Keratinocyte (primary cell): Measurements from ENCODE around the gene CASK. TPM values are rescaled to one million over a fixed set of nuclear protein-coding genes. Genes with fewer than 3 reads are reported as not detected.

Experiments used
- DNase-seq: peaks from one replicate; pipeline ENCODE4 v3.0.0-alpha.2; 2011; ENCODE audit warnings: low read depth, missing footprints, low spot score
- FAIRE-seq: peaks from 2 replicates; lab custom pipeline; 2011; peaks lifted over from hg19 to GRCh38; lab: Jason Lieb, UNC
- H2AFZ ChIP-seq: 2 replicates; pipeline ENCODE4 v1.6.0; 2012; ENCODE audit warnings: low read length, control low read depth, inconsistent platforms; ENCODE audit not compliant: control insufficient read depth
- H3K27ac ChIP-seq: 2 replicates; pipeline ENCODE4 v1.5.1; 2011; ENCODE audit warnings: low read length; ENCODE audit not compliant: control insufficient read depth, insufficient read depth
- H3K27me3 ChIP-seq: 3 replicates; pipeline ENCODE4 v1.6.0; 2011; ENCODE audit warnings: low read length; ENCODE audit not compliant: control insufficient read depth, insufficient read depth; ENCODE audit errors: extremely low read depth
- H3K36me3 ChIP-seq, 2 experiments: 2 replicates in 1 of 2; 3 replicates in 1 of 2; pipeline ENCODE4 v1.5.1; 2011; ENCODE audit warnings: low read length in 2 of 2, mild to moderate bottlenecking in 1 of 2; ENCODE audit not compliant: control insufficient read depth in 2 of 2, insufficient read depth in 2 of 2; ENCODE audit errors: extremely low read depth in 1 of 2
- H3K4me1 ChIP-seq: 3 replicates; pipeline ENCODE4 v1.5.1; 2011; ENCODE audit warnings: low read length; ENCODE audit not compliant: control insufficient read depth, insufficient read depth; ENCODE audit errors: extremely low read depth
- H3K4me2 ChIP-seq: 3 replicates; pipeline ENCODE4 v1.6.0; 2011; ENCODE audit warnings: low read depth, low read length; ENCODE audit not compliant: control insufficient read depth, insufficient read depth; ENCODE audit errors: extremely low read depth
- H3K4me3 ChIP-seq, 3 experiments: fragments of 200-600 bp in 1 of 3; sonication (generic) in 1 of 3; 2 replicates in 2 of 3; 3 replicates in 1 of 3; pipeline ENCODE4 v1.5.1; 2011 to 2016; ENCODE audit warnings: low read length in 3 of 3, mild to moderate bottlenecking in 3 of 3, control low read depth in 2 of 3, inconsistent platforms in 1 of 3, low read depth in 1 of 3, mixed read lengths in 1 of 3, mixed run types in 1 of 3, moderate library complexity in 1 of 3; ENCODE audit not compliant: control insufficient read depth in 2 of 3, insufficient read depth in 2 of 3; ENCODE audit errors: extremely low read depth in 1 of 3
- H3K79me2 ChIP-seq: 2 replicates; pipeline ENCODE4 v1.6.0; 2012; ENCODE audit warnings: low read length; ENCODE audit not compliant: control insufficient read depth, insufficient read depth
- H3K9ac ChIP-seq: 3 replicates; pipeline ENCODE4 v1.6.0; 2011; ENCODE audit warnings: low read length; ENCODE audit not compliant: control insufficient read depth, insufficient read depth; ENCODE audit errors: extremely low read depth
- H3K9me1 ChIP-seq: 3 replicates; pipeline ENCODE4 v1.6.0; 2011; ENCODE audit warnings: low read length; ENCODE audit not compliant: control insufficient read depth, insufficient read depth; ENCODE audit errors: extremely low read depth
- H3K9me3 ChIP-seq: 2 replicates; pipeline ENCODE4 v1.5.1; 2012; ENCODE audit warnings: low read depth, low read length; ENCODE audit not compliant: control insufficient read depth
- H4K20me1 ChIP-seq: 3 replicates; pipeline ENCODE4 v1.6.0; 2011; ENCODE audit warnings: low read length; ENCODE audit not compliant: control insufficient read depth, insufficient read depth; ENCODE audit errors: extremely low read depth
- CTCF ChIP-seq, 3 experiments: IDR thresholded peaks in 1 of 3; conservative IDR thresholded peaks in 1 of 3; optimal IDR thresholded peaks in 1 of 3; 2 replicates in 2 of 3; 3 replicates in 1 of 3; pipeline versions ENCODE3 to v1.5.1; 2011; ENCODE audit warnings: low read length in 3 of 3, mild to moderate bottlenecking in 3 of 3, moderate library complexity in 2 of 3, control low read depth in 1 of 3, inconsistent platforms in 1 of 3; ENCODE audit not compliant: insufficient read depth in 2 of 3; ENCODE audit errors: extremely low read depth in 1 of 3
- EZH2 ChIP-seq: IDR thresholded peaks from one replicate; pipeline ENCODE4 v1.6.1; 2012; ENCODE audit warnings: inconsistent platforms, mild to moderate bottlenecking, low read length, moderate library complexity
- dilution Hi-C: fragments of 300-500 bp; cut with MboI; formaldehyde crosslinking; loops from one replicate; pipeline ENCODE4 v1.7.0; 2020; ENCODE audit warnings: low sequenced_read_pairs; ENCODE audit not compliant: extremely low pct_ligation_motif_present
- polyA plus RNA-seq, 5 experiments: library from polyadenylated mRNA; depleted of rRNA in 3 of 5; stranded (reverse) in 3 of 5; stranded (forward) in 1 of 5; unstranded in 1 of 5; fragments of >200 nt; gene quantifications; 1 replicate in 1 of 5; 2 replicates in 3 of 5; 3 replicates in 1 of 5; pipeline versions ENCODE4 v1.2.1 to v1.2.3, GENCODE V29; 2011 to 2012; ENCODE audit warnings: missing spikeins in 2 of 5, low read depth in 1 of 5, low replicate concordance in 1 of 5

The CASK gene
- polyA plus RNA-seq, 1 donor (not counting 4 experiments of a cell fraction or from before 2014, with no cell fraction given), result 33.7 TPM

- Histone ChIP-seq H3K9ac (no peak overlapping the region), H3K9me1 (no peaks in the 10 kb centered on the region), H3K36me3 (no peaks in the 10 kb centered on the region), H3K4me1 (no peaks in the 10 kb centered on the region), H2AFZ (no peak overlapping the region), H3K4me3 (no peak overlapping the region), H3K27ac (no peak overlapping the region), H3K79me2 (no peaks in the 10 kb centered on the region), H3K9me3 (no peaks in the 10 kb centered on the region), H4K20me1 (no peaks in the 10 kb centered on the region), H3K4me2 (no peak overlapping the region), H3K27me3 (no peaks in the 10 kb centered on the region)
- FAIRE-seq, result no peak
- dilution Hi-C loops, result no loop called here
- no peak for DNase-seq
- TF ChIP-seq CTCF (optimal IDR thresholded peaks at IDR 0.05 in 1 of 3, IDR thresholded peaks at IDR 0.05 in 1 of 3, conservative IDR thresholded peaks at IDR 0.05 in 1 of 3; ENCODE audit: extremely low read depth in 1 of 3, insufficient read depth in 2 of 3, low read length in 3 of 3) (no peak), EZH2 (no peak)
These were observed 250.7 kb downstream of the CASK start for GRCh38 chrX:41672643-41673042.

GRCh38 chrX:41671082-41671481 lies 252.3 kb downstream of the CASK start:
- Histone ChIP-seq H3K4me1 (no peaks in the 10 kb centered on the region), H4K20me1 (no peaks in the 10 kb centered on the region), H3K9me1 (no peaks in the 10 kb centered on the region), H3K27me3 (no peaks in the 10 kb centered on the region), H3K9ac (no peak overlapping the region), H3K79me2 (no peaks in the 10 kb centered on the region), H3K4me2 (no peak overlapping the region), H3K27ac (no peak overlapping the region), H3K36me3 (no peaks in the 10 kb centered on the region), H2AFZ (no peak overlapping the region), H3K4me3 (no peak overlapping the region), H3K9me3 (no peaks in the 10 kb centered on the region)
- dilution Hi-C loops, result no loop called here
- TF ChIP-seq CTCF (optimal IDR thresholded peaks at IDR 0.05 in 1 of 3, IDR thresholded peaks at IDR 0.05 in 1 of 3, conservative IDR thresholded peaks at IDR 0.05 in 1 of 3; ENCODE audit: extremely low read depth in 1 of 3, insufficient read depth in 2 of 3, low read length in 3 of 3) (no peak), EZH2 (no peak)
- no peak for FAIRE-seq
- no peak for DNase-seq
